Upper lobe of left lung (tissue), 4 donors: ENCODE results near the gene SRI.

Experiments used
- POLR2AphosphoS5 ChIP-seq, 2 donors: sonication (generic); formaldehyde crosslinking; IDR thresholded peaks; one replicate each; pipeline ENCODE4 v1.5.1; 2017; ENCODE audit warnings: antibody characterized with exemption in 2 of 2
- TF ChIP-seq, protein P1 (sequence below), 6 experiments: fragments of 450-650 bp in 4 of 6; fragments of 200-600 bp in 2 of 6; sonication (generic) in 2 of 6; IDR thresholded peaks; one replicate each; pipeline ENCODE4 v1.5.1; 2016 to 2019; ENCODE audit warnings: antibody characterized with exemption in 6 of 6

DNA sequence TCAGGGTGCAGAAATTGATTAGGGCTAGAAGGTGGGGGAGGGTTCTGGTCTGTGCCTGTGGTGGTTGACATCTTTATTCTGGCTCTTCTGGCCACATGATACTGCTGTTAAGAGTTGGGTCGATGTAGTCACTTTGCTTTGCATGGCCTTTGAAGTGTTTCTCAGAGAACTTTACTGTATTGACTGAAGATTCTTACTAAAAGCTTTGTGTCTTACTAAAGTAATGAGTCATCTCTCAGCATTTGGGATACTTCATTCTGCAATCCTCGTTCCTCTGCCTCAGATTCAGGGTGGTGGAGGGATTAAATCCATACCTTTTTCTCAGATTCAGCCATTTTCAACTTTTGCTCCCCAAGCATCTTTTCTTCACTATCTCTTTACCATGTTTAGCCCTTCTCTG lies 48.2 kb upstream of the SRI start:
- TF ChIP-seq, protein P1, sequence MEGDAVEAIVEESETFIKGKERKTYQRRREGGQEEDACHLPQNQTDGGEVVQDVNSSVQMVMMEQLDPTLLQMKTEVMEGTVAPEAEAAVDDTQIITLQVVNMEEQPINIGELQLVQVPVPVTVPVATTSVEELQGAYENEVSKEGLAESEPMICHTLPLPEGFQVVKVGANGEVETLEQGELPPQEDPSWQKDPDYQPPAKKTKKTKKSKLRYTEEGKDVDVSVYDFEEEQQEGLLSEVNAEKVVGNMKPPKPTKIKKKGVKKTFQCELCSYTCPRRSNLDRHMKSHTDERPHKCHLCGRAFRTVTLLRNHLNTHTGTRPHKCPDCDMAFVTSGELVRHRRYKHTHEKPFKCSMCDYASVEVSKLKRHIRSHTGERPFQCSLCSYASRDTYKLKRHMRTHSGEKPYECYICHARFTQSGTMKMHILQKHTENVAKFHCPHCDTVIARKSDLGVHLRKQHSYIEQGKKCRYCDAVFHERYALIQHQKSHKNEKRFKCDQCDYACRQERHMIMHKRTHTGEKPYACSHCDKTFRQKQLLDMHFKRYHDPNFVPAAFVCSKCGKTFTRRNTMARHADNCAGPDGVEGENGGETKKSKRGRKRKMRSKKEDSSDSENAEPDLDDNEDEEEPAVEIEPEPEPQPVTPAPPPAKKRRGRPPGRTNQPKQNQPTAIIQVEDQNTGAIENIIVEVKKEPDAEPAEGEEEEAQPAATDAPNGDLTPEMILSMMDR (IDR thresholded peaks at IDR 0.05), result no peak
- no peak for TF ChIP-seq POLR2AphosphoS5 (IDR thresholded peaks at IDR 0.05)
